SK-N-SH (cell line): ENCODE results near the gene VEGFB.

Source experiments
- ELF1 ChIP-seq: IDR thresholded peaks from 2 replicates; pipeline ENCODE4 v1.4.0; 2012
- EZH2phosphoT487 ChIP-seq: fragments of 200-600 bp; sonication (generic); IDR thresholded peaks from 2 replicates; pipeline ENCODE4 v1.6.1; 2017; ENCODE audit warnings: low read depth, mixed run types, mild to moderate bottlenecking, antibody characterized with exemption, moderate library complexity, borderline replicate concordance
- MXI1 ChIP-seq: IDR thresholded peaks from 2 replicates; pipeline ENCODE4 v1.6.1; 2012; ENCODE audit warnings: mild to moderate bottlenecking, low read depth, low read length, improper control_type of control experiment
- TF ChIP-seq, protein P1 (sequence below): fragments of 200-600 bp; sonication (generic); IDR thresholded peaks from 2 replicates; pipeline ENCODE4 v1.6.1; 2017; ENCODE audit warnings: antibody characterized with exemption, mild to moderate bottlenecking, moderate library complexity

DNA sequence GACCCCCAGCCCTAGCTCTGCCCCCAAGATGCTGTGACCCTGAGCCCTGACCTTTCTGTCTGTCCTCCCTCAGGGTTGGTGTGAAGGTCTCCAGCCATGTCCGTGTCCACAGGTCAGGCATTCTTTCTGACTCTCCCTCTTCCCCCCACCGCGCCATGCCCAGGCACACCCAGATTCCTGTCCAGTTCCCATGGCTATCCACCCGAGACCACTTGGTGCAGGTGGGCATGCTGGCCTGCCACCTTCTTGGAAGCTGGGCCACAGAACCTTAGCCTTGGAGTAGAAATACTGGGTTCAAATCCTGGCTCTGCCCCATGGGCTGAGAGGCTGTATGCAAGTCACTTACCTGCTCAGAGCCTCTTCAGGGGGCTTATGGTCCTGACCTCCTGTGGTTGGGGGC, 14.7 kb downstream of the VEGFB start:
- TF ChIP-seq EZH2phosphoT487 (no peak), MXI1 (no peak), ELF1 (no peak)
- TF ChIP-seq, protein P1, sequence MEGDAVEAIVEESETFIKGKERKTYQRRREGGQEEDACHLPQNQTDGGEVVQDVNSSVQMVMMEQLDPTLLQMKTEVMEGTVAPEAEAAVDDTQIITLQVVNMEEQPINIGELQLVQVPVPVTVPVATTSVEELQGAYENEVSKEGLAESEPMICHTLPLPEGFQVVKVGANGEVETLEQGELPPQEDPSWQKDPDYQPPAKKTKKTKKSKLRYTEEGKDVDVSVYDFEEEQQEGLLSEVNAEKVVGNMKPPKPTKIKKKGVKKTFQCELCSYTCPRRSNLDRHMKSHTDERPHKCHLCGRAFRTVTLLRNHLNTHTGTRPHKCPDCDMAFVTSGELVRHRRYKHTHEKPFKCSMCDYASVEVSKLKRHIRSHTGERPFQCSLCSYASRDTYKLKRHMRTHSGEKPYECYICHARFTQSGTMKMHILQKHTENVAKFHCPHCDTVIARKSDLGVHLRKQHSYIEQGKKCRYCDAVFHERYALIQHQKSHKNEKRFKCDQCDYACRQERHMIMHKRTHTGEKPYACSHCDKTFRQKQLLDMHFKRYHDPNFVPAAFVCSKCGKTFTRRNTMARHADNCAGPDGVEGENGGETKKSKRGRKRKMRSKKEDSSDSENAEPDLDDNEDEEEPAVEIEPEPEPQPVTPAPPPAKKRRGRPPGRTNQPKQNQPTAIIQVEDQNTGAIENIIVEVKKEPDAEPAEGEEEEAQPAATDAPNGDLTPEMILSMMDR = no peak
